ENCODE results near the gene APBB2.
"Not testable (repeated sequence)": the region's sequence is repeated elsewhere in the genome, so short reads cannot be mapped to it uniquely, and the experiment has no call there.

APBB2 gene

GRCh38 chr4:41050880-41051775 lies 163.2 kb downstream of the APBB2 start:
- Histone ChIP-seq H3K27me3 (ENCODE audit: insufficient read depth, low read length) (no peaks in the 10 kb centered on the region), H3K4me1 (ENCODE audit: control insufficient read depth, insufficient read depth, low read length, unreplicated experiment) (no peaks in the 10 kb centered on the region), H3K36me3 (ENCODE audit: insufficient read depth, low read length) (peaks cover 31% of the 10 kb centered on the region; the same call in 1 of the 2 replicates), H2AFZ (ENCODE audit: low read length, unreplicated experiment) (no peak overlapping the region), H3K79me2 (ENCODE audit: control insufficient read depth, insufficient read depth, low read length, unreplicated experiment) (peaks cover 37% of the 10 kb centered on the region), H3K27ac (ENCODE audit: low read depth, low read length) (no peak overlapping the region), H3K4me3 (ENCODE audit: low read depth, low read length) (no peak overlapping the region)

GRCh38 chr4:41050116-41050515 lies 164.2 kb downstream of the APBB2 start:
- Histone ChIP-seq H2AFZ (ENCODE audit: low read length, unreplicated experiment) (no peak overlapping the region), H3K36me3 (ENCODE audit: insufficient read depth, low read length) (peaks cover 32% of the 10 kb centered on the region), H3K4me3 (ENCODE audit: low read depth, low read length) (no peak overlapping the region), H3K4me1 (ENCODE audit: control insufficient read depth, insufficient read depth, low read length, unreplicated experiment) (no peaks in the 10 kb centered on the region), H3K27ac (ENCODE audit: low read depth, low read length) (no peak overlapping the region), H3K79me2 (ENCODE audit: control insufficient read depth, insufficient read depth, low read length, unreplicated experiment) (peaks cover 31% of the 10 kb centered on the region), H3K27me3 (ENCODE audit: insufficient read depth, low read length) (no peaks in the 10 kb centered on the region)

- H3K27ac ChIP-seq (ENCODE audit: low read depth, low read length); H2AFZ ChIP-seq (ENCODE audit: low read length, unreplicated experiment); H3K4me3 ChIP-seq (ENCODE audit: low read depth, low read length); H3K27me3 ChIP-seq (ENCODE audit: insufficient read depth, low read length); H3K4me1 ChIP-seq (ENCODE audit: control insufficient read depth, insufficient read depth, low read length, unreplicated experiment): not testable (repeated sequence)
- H3K36me3 ChIP-seq (ENCODE audit: insufficient read depth, low read length): peaks cover 39% of the 10 kb centered on the region
- H3K79me2 ChIP-seq (ENCODE audit: control insufficient read depth, insufficient read depth, low read length, unreplicated experiment): peaks cover 30% of the 10 kb centered on the region
These were observed 165.2 kb downstream of the APBB2 start for GRCh38 chr4:41049176-41049575.

- H3K4me1 ChIP-seq (ENCODE audit: control insufficient read depth, insufficient read depth, low read length, unreplicated experiment): no peaks in the 10 kb centered on the region
- no peak overlapping the region for H2AFZ ChIP-seq (ENCODE audit: low read length, unreplicated experiment)
- no peaks in the 10 kb centered on the region for H3K27me3 ChIP-seq (ENCODE audit: insufficient read depth, low read length)
- no peak overlapping the region for H3K4me3 ChIP-seq (ENCODE audit: low read depth, low read length)
- H3K79me2 ChIP-seq (ENCODE audit: control insufficient read depth, insufficient read depth, low read length, unreplicated experiment): peaks cover 8% of the 10 kb centered on the region
- no peak overlapping the region for H3K27ac ChIP-seq (ENCODE audit: low read depth, low read length)
- peaks cover 26% of the 10 kb centered on the region for H3K36me3 ChIP-seq (ENCODE audit: insufficient read depth, low read length)
These were observed 169.6 kb downstream of the APBB2 start for GRCh38 chr4:41044791-41045190.

- H3K27me3 ChIP-seq (ENCODE audit: insufficient read depth, low read length): no peaks in the 10 kb centered on the region
- no peak overlapping the region for H3K4me3 ChIP-seq (ENCODE audit: low read depth, low read length)
- H3K79me2 ChIP-seq (ENCODE audit: control insufficient read depth, insufficient read depth, low read length, unreplicated experiment): peaks cover 10% of the 10 kb centered on the region
- no peak overlapping the region for H2AFZ ChIP-seq (ENCODE audit: low read length, unreplicated experiment)
- H3K27ac ChIP-seq (ENCODE audit: low read depth, low read length): no peak overlapping the region
- no peaks in the 10 kb centered on the region for H3K4me1 ChIP-seq (ENCODE audit: control insufficient read depth, insufficient read depth, low read length, unreplicated experiment)
- peaks cover 26% of the 10 kb centered on the region for H3K36me3 ChIP-seq (ENCODE audit: insufficient read depth, low read length)
These were observed 170.2 kb downstream of the APBB2 start for GRCh38 chr4:41044165-41044564.

GRCh38 chr4:41043465-41043864 lies 170.9 kb downstream of the APBB2 start:
- no peak overlapping the region for H3K4me3 ChIP-seq (ENCODE audit: low read depth, low read length)
- H3K79me2 ChIP-seq (ENCODE audit: control insufficient read depth, insufficient read depth, low read length, unreplicated experiment): peaks cover 11% of the 10 kb centered on the region
- no peaks in the 10 kb centered on the region for H3K4me1 ChIP-seq (ENCODE audit: control insufficient read depth, insufficient read depth, low read length, unreplicated experiment)

GRCh38 chr4:41041551-41041950 lies 172.8 kb downstream of the APBB2 start:
- no peak overlapping the region for H2AFZ ChIP-seq (ENCODE audit: low read length, unreplicated experiment)
- no peaks in the 10 kb centered on the region for H3K4me1 ChIP-seq (ENCODE audit: control insufficient read depth, insufficient read depth, low read length, unreplicated experiment)
- no peaks in the 10 kb centered on the region for H3K27me3 ChIP-seq (ENCODE audit: insufficient read depth, low read length)
- peaks cover 19% of the 10 kb centered on the region for H3K36me3 ChIP-seq (ENCODE audit: insufficient read depth, low read length)
- no peak overlapping the region for H3K27ac ChIP-seq (ENCODE audit: low read depth, low read length)
- H3K4me3 ChIP-seq (ENCODE audit: low read depth, low read length): no peak overlapping the region
- H3K79me2 ChIP-seq (ENCODE audit: control insufficient read depth, insufficient read depth, low read length, unreplicated experiment): peaks cover 14% of the 10 kb centered on the region

More at GRCh38 chr4:41043465-41043864, 170.9 kb downstream of the APBB2 start:
- Histone ChIP-seq H2AFZ (ENCODE audit: low read length, unreplicated experiment) (no peak overlapping the region), H3K36me3 (ENCODE audit: insufficient read depth, low read length) (peaks cover 26% of the 10 kb centered on the region), H3K27ac (ENCODE audit: low read depth, low read length) (no peak overlapping the region), H3K27me3 (ENCODE audit: insufficient read depth, low read length) (no peaks in the 10 kb centered on the region)

GRCh38 chr4:41039317-41039716 lies 175.0 kb downstream of the APBB2 start:
- H3K27ac ChIP-seq (ENCODE audit: low read depth, low read length): no peak overlapping the region
- H3K4me3 ChIP-seq (ENCODE audit: low read depth, low read length): no peak overlapping the region
- no peak overlapping the region for H2AFZ ChIP-seq (ENCODE audit: low read length, unreplicated experiment)
- H3K4me1 ChIP-seq (ENCODE audit: control insufficient read depth, insufficient read depth, low read length, unreplicated experiment): no peaks in the 10 kb centered on the region
- H3K79me2 ChIP-seq (ENCODE audit: control insufficient read depth, insufficient read depth, low read length, unreplicated experiment): peaks cover 11% of the 10 kb centered on the region
- peaks cover 3% of the 10 kb centered on the region for H3K36me3 ChIP-seq (ENCODE audit: insufficient read depth, low read length)
- no peaks in the 10 kb centered on the region for H3K27me3 ChIP-seq (ENCODE audit: insufficient read depth, low read length)

- Histone ChIP-seq H3K4me3 (ENCODE audit: low read depth, low read length) (no peak overlapping the region), H3K36me3 (ENCODE audit: insufficient read depth, low read length) (0 out of 2 replicates have a peak, but pooled peaks cover 2% of the 10 kb centered on the region), H3K79me2 (ENCODE audit: control insufficient read depth, insufficient read depth, low read length, unreplicated experiment) (peaks cover 18% of the 10 kb centered on the region), H3K27ac (ENCODE audit: low read depth, low read length) (no peak overlapping the region), H3K4me1 (ENCODE audit: control insufficient read depth, insufficient read depth, low read length, unreplicated experiment) (no peaks in the 10 kb centered on the region), H2AFZ (ENCODE audit: low read length, unreplicated experiment) (no peak overlapping the region), H3K27me3 (ENCODE audit: insufficient read depth, low read length) (no peaks in the 10 kb centered on the region)
These were observed 176.0 kb downstream of the APBB2 start for GRCh38 chr4:41038304-41038703.

- Histone ChIP-seq H3K36me3 (ENCODE audit: insufficient read depth, low read length) (peaks cover 34% of the 10 kb centered on the region), H3K4me1 (ENCODE audit: control insufficient read depth, insufficient read depth, low read length, unreplicated experiment) (peaks cover 15% of the 10 kb centered on the region), H3K79me2 (ENCODE audit: control insufficient read depth, insufficient read depth, low read length, unreplicated experiment) (peaks cover 11% of the 10 kb centered on the region), H3K27ac (ENCODE audit: low read depth, low read length) (peak overlapping the region; percentile 23; the same call in 1 of the 2 replicates), H3K27me3 (ENCODE audit: insufficient read depth, low read length) (no peaks in the 10 kb centered on the region), H2AFZ (ENCODE audit: low read length, unreplicated experiment) (no peak overlapping the region), H3K4me3 (ENCODE audit: low read depth, low read length) (no peak overlapping the region)
These were observed 185.2 kb downstream of the APBB2 start for GRCh38 chr4:41029098-41029497.

Measured in ACC112 (cell line).